HepG2 (cell line): ENCODE measurements around the gene PPIC. TPM values are rescaled to one million over a fixed set of nuclear protein-coding genes. Genes with fewer than 3 reads are reported as not detected.
A peak's percentile ranks its signal among the peaks of the same experiment; 100 is the strongest.

Experiments used
- AGO2 ChIP-seq: fragments of 200-400 bp; formaldehyde crosslinking; optimal IDR thresholded peaks from 2 replicates; pipeline ENCODE3; 2017; ENCODE audit warnings: mild to moderate bottlenecking, low read depth, low read length, moderate library complexity
- CHCHD3 ChIP-seq: sonication (generic); formaldehyde crosslinking; IDR thresholded peaks from 2 replicates; pipeline ENCODE4 v1.8.0; 2022; ENCODE audit warnings: mild to moderate bottlenecking, missing genetic modification reagents, moderate library complexity
- EED ChIP-seq: sonication (generic); formaldehyde crosslinking; IDR thresholded peaks from 2 replicates; pipeline ENCODE4 v1.5.0; 2020; ENCODE audit warnings: mild to moderate bottlenecking, missing genetic modification reagents
- KLF6 ChIP-seq: IDR thresholded peaks from 2 replicates; pipeline ENCODE4 v1.8.0; 2016; ENCODE audit warnings: missing biosample characterization, missing genetic modification reagents
- NR2F1 ChIP-seq, 2 experiments: fragments of 450-650 bp in 1 of 2; formaldehyde crosslinking in 1 of 2; IDR thresholded peaks; 2 replicates each; pipeline versions ENCODE4 v1.5.0 to v1.6.1; 2016 to 2020; ENCODE audit warnings: mild to moderate bottlenecking in 1 of 2, missing compliant biosample characterization in 1 of 2, missing genetic modification reagents in 1 of 2, moderate library complexity in 1 of 2
- NR2F6 ChIP-seq, 2 experiments: IDR thresholded peaks; 2 replicates each; pipeline ENCODE4 v1.6.1; 2016; ENCODE audit warnings: antibody characterized with exemption in 1 of 2, mild to moderate bottlenecking in 1 of 2
- POGZ ChIP-seq: sonication (generic); formaldehyde crosslinking; IDR thresholded peaks from 2 replicates; pipeline ENCODE4 v1.4.0; 2020; ENCODE audit warnings: mild to moderate bottlenecking, missing genetic modification reagents
- RXRA ChIP-seq: sonication (generic); formaldehyde crosslinking; IDR thresholded peaks from 2 replicates; pipeline ENCODE4 v1.5.1; 2020; ENCODE audit warnings: missing genetic modification reagents
- SAP130 ChIP-seq: IDR thresholded peaks from 2 replicates; pipeline ENCODE4 v1.6.1; 2016; ENCODE audit warnings: low read depth
- U2AF2 ChIP-seq: fragments of 200-400 bp; formaldehyde crosslinking; IDR thresholded peaks from 2 replicates; pipeline ENCODE4 v1.6.1; 2017; ENCODE audit warnings: low read depth, mild to moderate bottlenecking, low read length
- XBP1 ChIP-seq: sonication (generic); formaldehyde crosslinking; IDR thresholded peaks from 2 replicates; pipeline ENCODE4 v1.5.0; 2020; ENCODE audit warnings: missing genetic modification reagents
- YEATS4 ChIP-seq: sonication (generic); formaldehyde crosslinking; IDR thresholded peaks from 2 replicates; pipeline ENCODE4 v1.4.0; 2020; ENCODE audit warnings: missing genetic modification reagents, borderline replicate concordance
- ZBTB1 ChIP-seq: sonication (generic); formaldehyde crosslinking; IDR thresholded peaks from 2 replicates; pipeline ENCODE4 v1.4.0; 2020; ENCODE audit warnings: missing genetic modification reagents, borderline replicate concordance
- ZNF367 ChIP-seq: sonication (generic); formaldehyde crosslinking; IDR thresholded peaks from 2 replicates; pipeline ENCODE4 v1.4.0; 2020; ENCODE audit warnings: missing genetic modification reagents, borderline replicate concordance
- ZNF577 ChIP-seq: sonication (generic); formaldehyde crosslinking; IDR thresholded peaks from 2 replicates; pipeline ENCODE4 v1.4.0; 2020; ENCODE audit warnings: mild to moderate bottlenecking, low read depth, missing genetic modification reagents, borderline replicate concordance
- ZNF841 ChIP-seq: sonication (generic); formaldehyde crosslinking; IDR thresholded peaks from 2 replicates; pipeline ENCODE4 v1.8.1; 2023; ENCODE audit warnings: missing genetic modification reagents, borderline replicate concordance
- ZSCAN31 ChIP-seq: sonication (generic); formaldehyde crosslinking; IDR thresholded peaks from 2 replicates; pipeline ENCODE4 v1.5.0; 2020; ENCODE audit warnings: low read depth, mild to moderate bottlenecking, missing genetic modification reagents
- polyA plus RNA-seq, 8 experiments: library from polyadenylated mRNA; depleted of rRNA in 3 of 8; stranded (reverse) in 7 of 8; unstranded in 1 of 8; fragments of >200 nt; fragmentation: Illumina TruSeq in 4 of 8; extraction: Trizol in 4 of 8; gene quantifications; 2 replicates each; pipeline versions ENCODE4 v1.2.1 to v1.2.3, GENCODE V29; 2011 to 2016; ENCODE audit warnings: low read depth in 4 of 8, missing spikeins in 1 of 8, mixed read lengths in 1 of 8; ENCODE audit not compliant: insufficient read depth in 1 of 8
- total RNA-seq, 5 experiments: library from RNA; depleted of rRNA; stranded (reverse); fragments of >200 nt; fragmentation: Illumina TruSeq; extraction: Trizol; gene quantifications; 2 replicates each; pipeline ENCODE4 v1.2.3, GENCODE V29; 2016; ENCODE audit warnings: low read depth in 1 of 5
- TF ChIP-seq, protein P1 (sequence below): sonication (generic); formaldehyde crosslinking; IDR thresholded peaks from 2 replicates; pipeline ENCODE4 v1.8.0; 2022; ENCODE audit warnings: mild to moderate bottlenecking, missing genetic modification reagents, moderate library complexity
- TF ChIP-seq, protein P2 (sequence below): sonication (generic); formaldehyde crosslinking; IDR thresholded peaks from 2 replicates; pipeline ENCODE4 v1.9.0; 2022; ENCODE audit warnings: missing genetic modification reagents, mild to moderate bottlenecking, borderline replicate concordance
- TF ChIP-seq, protein P3 (sequence below): sonication (generic); formaldehyde crosslinking; IDR thresholded peaks from 2 replicates; pipeline ENCODE4 v1.4.0; 2020; ENCODE audit warnings: missing genetic modification reagents, mild to moderate bottlenecking, borderline replicate concordance
- TF ChIP-seq, protein P4 (sequence below): IDR thresholded peaks from 2 replicates; pipeline ENCODE4 v1.6.1; 2016; ENCODE audit warnings: missing compliant biosample characterization, missing genetic modification reagents, borderline replicate concordance

Gene PPIC
- total and polyA plus RNA-seq, 2 of the 13 experiments (the other 11 are each of a cell fraction or from before 2014, with no cell fraction given): 6.2 to 17.2 TPM

DNA sequence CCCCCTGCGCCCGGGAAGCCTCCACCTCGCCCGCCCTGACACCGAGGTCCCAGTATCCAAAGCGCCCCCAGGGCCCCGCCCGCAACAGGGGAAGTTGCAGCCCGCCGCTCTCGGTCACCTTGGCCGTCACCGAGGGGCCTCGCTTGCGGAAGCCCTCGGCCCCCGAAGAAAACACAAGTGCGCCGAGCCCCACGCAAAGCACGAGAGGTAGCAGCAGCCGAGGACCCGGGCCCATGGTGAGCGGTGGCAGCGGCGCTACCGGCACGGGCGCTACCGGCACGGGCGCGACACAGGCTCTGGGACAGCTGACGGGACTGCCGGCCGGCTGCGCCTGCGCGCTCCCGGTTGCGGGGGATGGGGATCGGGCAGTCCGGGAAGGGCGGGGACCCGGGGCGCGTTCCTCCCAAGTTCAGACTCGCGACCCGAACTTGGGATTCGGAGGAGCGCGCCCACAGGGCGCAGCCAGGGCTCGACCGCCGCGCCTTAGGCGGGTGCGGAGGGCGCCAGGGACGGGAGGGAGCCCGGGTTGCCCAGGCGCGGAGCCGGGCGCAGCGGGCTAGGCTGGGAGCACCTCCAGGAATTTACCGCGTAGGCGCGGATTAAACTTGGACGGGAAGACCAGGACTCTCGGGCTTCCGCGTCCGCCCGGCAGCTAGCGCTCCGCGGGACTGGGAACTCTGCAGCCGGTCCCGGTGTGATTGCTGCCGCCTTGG is at the start of gene PPIC (continued):
- TF ChIP-seq, protein P1, sequence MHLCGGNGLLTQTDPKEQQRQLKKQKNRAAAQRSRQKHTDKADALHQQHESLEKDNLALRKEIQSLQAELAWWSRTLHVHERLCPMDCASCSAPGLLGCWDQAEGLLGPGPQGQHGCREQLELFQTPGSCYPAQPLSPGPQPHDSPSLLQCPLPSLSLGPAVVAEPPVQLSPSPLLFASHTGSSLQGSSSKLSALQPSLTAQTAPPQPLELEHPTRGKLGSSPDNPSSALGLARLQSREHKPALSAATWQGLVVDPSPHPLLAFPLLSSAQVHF: no peak
- TF ChIP-seq ZSCAN31 (peak; percentile 65; the same call in 1 of the 2 replicates), ZNF577 (CRISPR knock-in tag) (0 out of 2 replicates have a peak, but pooled peaks have one; percentile 13), YEATS4 (CRISPR knock-in tag) (no peak), NR2F6 (IDR thresholded peaks at IDR 0.05) (no peak), NR2F6 (CRISPR knock-in tag; IDR thresholded peaks at IDR 0.05) (no peak), RXRA (CRISPR knock-in tag) (peak; percentile 67), CHCHD3 (CRISPR knock-in tag) (no peak), U2AF2 (no peak), XBP1 (CRISPR knock-in tag) (no peak), POGZ (CRISPR knock-in tag) (peak; percentile 30; the same call in 1 of the 2 replicates), SAP130 (CRISPR knock-in tag) (peak; percentile 71), ZNF367 (CRISPR knock-in tag) (no peak), KLF6 (CRISPR knock-in tag) (no peak), AGO2 (peak; percentile 37), NR2F1 (CRISPR knock-in tag; IDR thresholded peaks at IDR 0.05) (no peak), ZBTB1 (no peak), EED (0 out of 2 replicates have a peak, but pooled peaks have one; percentile 49), ZNF841 (CRISPR knock-in tag) (no peak; the same call in 1 of the 2 replicates)
- TF ChIP-seq, protein P2, sequence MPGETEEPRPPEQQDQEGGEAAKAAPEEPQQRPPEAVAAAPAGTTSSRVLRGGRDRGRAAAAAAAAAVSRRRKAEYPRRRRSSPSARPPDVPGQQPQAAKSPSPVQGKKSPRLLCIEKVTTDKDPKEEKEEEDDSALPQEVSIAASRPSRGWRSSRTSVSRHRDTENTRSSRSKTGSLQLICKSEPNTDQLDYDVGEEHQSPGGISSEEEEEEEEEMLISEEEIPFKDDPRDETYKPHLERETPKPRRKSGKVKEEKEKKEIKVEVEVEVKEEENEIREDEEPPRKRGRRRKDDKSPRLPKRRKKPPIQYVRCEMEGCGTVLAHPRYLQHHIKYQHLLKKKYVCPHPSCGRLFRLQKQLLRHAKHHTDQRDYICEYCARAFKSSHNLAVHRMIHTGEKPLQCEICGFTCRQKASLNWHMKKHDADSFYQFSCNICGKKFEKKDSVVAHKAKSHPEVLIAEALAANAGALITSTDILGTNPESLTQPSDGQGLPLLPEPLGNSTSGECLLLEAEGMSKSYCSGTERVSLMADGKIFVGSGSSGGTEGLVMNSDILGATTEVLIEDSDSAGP (CRISPR knock-in tag): peak; percentile 30; the same call in 1 of the 2 replicates
- TF ChIP-seq, protein P3, sequence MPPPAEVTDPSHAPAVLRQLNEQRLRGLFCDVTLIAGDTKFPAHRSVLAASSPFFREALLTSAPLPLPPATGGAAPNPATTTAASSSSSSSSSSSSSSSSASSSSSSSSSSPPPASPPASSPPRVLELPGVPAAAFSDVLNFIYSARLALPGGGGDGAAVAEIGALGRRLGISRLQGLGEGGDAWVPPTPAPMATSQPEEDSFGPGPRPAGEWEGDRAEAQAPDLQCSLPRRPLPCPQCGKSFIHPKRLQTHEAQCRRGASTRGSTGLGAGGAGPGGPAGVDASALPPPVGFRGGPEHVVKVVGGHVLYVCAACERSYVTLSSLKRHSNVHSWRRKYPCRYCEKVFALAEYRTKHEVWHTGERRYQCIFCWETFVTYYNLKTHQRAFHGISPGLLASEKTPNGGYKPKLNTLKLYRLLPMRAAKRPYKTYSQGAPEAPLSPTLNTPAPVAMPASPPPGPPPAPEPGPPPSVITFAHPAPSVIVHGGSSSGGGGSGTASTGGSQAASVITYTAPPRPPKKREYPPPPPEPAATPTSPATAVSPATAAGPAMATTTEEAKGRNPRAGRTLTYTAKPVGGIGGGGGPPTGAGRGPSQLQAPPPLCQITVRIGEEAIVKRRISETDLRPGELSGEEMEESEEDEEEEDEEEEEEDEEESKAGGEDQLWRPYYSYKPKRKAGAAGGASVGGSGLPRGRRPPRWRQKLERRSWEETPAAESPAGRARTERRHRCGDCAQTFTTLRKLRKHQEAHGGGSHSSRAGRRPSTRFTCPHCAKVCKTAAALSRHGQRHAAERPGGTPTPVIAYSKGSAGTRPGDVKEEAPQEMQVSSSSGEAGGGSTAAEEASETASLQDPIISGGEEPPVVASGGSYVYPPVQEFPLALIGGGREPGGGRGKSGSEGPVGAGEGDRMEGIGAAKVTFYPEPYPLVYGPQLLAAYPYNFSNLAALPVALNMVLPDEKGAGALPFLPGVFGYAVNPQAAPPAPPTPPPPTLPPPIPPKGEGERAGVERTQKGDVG (CRISPR knock-in tag): no peak
- TF ChIP-seq, protein P4, sequence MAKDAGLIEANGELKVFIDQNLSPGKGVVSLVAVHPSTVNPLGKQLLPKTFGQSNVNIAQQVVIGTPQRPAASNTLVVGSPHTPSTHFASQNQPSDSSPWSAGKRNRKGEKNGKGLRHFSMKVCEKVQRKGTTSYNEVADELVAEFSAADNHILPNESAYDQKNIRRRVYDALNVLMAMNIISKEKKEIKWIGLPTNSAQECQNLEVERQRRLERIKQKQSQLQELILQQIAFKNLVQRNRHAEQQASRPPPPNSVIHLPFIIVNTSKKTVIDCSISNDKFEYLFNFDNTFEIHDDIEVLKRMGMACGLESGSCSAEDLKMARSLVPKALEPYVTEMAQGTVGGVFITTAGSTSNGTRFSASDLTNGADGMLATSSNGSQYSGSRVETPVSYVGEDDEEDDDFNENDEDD (CRISPR knock-in tag): 0 out of 2 replicates have a peak, but pooled peaks have one; percentile 29
